GM23338 (cell line): ENCODE data around the gene GGT6.

Experiments
- CTCF ChIP-seq, 2 experiments: fragments of 200-600 bp in 1 of 2; sonication (generic) in 1 of 2; conservative IDR thresholded peaks; 2 replicates each; pipeline versions ENCODE4 v1.5.1 to v1.6.1; 2016 to 2017; ENCODE audit warnings: antibody characterized with exemption in 2 of 2, low read depth in 2 of 2, mild to moderate bottlenecking in 2 of 2, moderate library complexity in 1 of 2
- EZH2 ChIP-seq: fragments of 200-600 bp; sonication (generic); IDR thresholded peaks from one replicate; pipeline ENCODE4 v1.8.0; 2017; ENCODE audit warnings: antibody characterized with exemption, mild to moderate bottlenecking, low read depth; ENCODE audit not compliant: unreplicated experiment
- POLR2AphosphoS5 ChIP-seq: IDR thresholded peaks from 2 replicates; pipeline ENCODE4 v1.6.1; 2016; ENCODE audit warnings: antibody characterized with exemption, low read depth
- TF ChIP-seq, protein P1 (sequence below): IDR thresholded peaks from one replicate; pipeline ENCODE4 v1.6.1; 2018; ENCODE audit warnings: antibody characterized with exemption; ENCODE audit not compliant: unreplicated experiment

- TF ChIP-seq CTCF (conservative IDR thresholded peaks at IDR 0.05; ENCODE audit: low read depth in 2 of 2) (no peak), EZH2 (no peak), POLR2AphosphoS5 (no peak)
- TF ChIP-seq, protein P1, sequence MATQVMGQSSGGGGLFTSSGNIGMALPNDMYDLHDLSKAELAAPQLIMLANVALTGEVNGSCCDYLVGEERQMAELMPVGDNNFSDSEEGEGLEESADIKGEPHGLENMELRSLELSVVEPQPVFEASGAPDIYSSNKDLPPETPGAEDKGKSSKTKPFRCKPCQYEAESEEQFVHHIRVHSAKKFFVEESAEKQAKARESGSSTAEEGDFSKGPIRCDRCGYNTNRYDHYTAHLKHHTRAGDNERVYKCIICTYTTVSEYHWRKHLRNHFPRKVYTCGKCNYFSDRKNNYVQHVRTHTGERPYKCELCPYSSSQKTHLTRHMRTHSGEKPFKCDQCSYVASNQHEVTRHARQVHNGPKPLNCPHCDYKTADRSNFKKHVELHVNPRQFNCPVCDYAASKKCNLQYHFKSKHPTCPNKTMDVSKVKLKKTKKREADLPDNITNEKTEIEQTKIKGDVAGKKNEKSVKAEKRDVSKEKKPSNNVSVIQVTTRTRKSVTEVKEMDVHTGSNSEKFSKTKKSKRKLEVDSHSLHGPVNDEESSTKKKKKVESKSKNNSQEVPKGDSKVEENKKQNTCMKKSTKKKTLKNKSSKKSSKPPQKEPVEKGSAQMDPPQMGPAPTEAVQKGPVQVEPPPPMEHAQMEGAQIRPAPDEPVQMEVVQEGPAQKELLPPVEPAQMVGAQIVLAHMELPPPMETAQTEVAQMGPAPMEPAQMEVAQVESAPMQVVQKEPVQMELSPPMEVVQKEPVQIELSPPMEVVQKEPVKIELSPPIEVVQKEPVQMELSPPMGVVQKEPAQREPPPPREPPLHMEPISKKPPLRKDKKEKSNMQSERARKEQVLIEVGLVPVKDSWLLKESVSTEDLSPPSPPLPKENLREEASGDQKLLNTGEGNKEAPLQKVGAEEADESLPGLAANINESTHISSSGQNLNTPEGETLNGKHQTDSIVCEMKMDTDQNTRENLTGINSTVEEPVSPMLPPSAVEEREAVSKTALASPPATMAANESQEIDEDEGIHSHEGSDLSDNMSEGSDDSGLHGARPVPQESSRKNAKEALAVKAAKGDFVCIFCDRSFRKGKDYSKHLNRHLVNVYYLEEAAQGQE = no peak
Observed at GRCh38 chr17:4559139-4559791, 1.1 kb downstream of the GGT6 start.
